GM10847 (cell line): ENCODE measurements around the gene SLC39A11.

Experiments used
- POLR2A ChIP-seq: IDR thresholded peaks from 2 replicates; pipeline ENCODE4 v1.6.1; 2011; ENCODE audit not compliant: insufficient read length; ENCODE audit errors: extremely low read depth

Gene SLC39A11

DNA sequence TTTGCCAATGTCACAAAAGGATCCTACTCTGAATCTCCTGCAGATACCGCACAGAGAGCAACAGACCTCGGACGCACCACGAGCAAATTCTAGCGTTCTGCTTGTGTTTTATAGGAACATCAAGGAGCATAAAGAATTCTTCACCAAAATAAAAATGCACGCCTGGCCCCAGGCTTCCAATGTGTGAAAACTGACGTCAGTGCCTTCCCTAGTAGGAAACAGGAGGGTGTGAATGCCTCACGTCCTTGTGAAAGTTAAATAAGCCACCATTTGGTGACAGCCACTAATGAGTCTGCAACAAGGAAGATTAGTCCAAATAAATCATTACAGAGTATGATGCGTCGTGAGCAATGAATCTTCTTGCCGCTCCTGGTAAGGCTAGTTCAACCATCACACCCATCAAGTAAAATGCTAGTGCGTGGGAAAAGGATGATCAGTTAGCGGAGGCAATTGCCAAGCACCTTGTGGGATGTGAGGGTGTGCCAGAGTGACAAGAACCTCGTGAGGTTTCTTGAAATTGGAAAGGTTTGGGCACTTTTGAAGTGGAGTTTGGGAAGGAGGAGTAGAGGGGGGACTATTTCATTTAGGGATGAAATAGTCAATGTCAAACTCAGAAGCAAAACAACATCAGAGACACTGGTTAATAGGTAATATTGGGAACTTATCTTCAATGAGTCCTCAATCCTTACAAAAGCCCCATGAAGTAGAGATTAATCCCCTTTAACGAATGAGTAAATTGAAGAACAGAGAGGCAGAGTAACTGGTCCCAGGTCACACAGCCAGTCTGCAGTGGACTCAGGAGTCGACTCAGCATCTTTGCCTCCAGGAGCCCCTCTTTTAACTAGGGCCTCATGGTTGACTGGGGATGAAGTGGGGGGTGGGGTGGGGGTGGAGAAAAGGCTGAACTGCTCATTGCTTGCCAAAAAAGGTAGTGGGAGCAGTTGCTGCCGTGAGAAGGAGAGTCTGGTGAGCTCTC lies 238.8 kb downstream of the SLC39A11 start:
- TF ChIP-seq POLR2A: no peak

- no peak for TF ChIP-seq POLR2A
Measured at GRCh38 chr17:72852277-72852938, 240.1 kb downstream of the SLC39A11 start.

DNA sequence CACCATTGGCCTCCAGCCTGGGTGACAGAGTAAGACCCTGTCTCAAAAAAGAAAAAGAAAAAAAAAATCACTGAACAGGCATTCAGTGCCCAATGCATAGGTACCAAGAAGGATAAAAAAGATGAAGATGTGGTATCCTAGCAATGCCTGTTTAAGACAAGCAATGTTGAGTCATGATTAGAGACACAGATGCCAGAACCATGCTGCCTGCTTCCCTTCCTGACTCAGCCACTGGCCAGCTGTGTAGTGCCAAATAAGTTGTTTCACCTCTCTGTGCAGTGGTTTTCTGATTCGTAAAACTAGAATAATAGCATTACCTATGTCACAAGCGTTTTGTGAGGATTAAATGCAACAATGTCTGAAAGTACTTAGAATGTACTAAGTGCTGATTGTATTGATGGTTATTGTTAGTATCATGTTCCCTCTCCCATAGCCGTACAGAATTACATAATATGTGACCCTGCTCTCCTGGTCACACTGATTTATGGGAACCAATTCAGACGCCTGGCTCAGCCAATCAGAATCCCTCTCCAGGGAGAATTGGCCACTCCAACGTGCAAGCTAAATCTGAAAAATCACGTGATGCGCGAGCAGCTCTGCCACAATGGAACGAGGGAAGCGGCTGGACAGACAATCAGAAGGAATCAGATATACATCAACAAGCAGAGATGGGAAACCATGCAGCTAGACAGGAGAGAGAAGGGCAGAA lies 241.9 kb downstream of the SLC39A11 start:
- TF ChIP-seq POLR2A: no peak

DNA sequence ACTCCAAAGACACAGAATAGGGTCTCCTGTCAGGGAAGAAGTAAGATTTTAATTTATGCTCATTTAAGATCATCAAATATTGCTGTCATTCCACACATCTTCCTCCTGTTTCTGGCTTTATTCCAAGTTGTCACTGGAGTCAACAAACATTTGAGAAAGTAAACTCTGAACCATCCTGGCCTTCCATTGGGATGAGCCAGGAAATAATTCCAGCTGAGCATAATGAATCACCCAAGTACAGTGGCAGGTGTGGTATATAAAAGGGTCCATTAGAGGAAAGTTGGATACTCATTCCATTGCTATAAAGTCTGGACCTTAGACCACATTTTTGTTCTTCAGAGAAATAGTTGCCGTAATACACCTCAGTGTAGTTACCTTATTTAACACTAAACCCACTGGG lies 246.1 kb downstream of the SLC39A11 start:
- TF ChIP-seq POLR2A: no peak

DNA sequence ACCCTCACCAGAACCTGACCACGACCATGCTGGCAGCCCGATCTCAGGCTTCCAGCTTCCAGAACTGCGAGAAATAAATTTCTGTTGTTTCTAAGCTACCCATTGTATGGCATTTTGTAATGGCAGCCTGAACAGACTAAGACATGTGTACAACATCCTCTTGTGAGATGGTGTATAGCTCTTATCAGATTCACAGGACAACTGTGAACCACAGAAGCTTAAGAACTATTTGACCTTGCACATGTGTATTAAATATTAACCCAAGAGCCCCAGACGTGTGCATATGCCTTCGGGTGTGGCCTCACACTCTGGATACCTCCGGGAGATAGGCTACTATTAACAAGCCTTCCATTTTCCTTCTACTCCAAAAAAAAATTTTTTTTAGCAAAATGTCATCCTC lies 248.9 kb downstream of the SLC39A11 start:
- no peak for TF ChIP-seq POLR2A

- no peak for TF ChIP-seq POLR2A
Measured at GRCh38 chr17:72840019-72840418, 252.5 kb downstream of the SLC39A11 start.

- TF ChIP-seq POLR2A: no peak
Measured at GRCh38 chr17:72839131-72839725, 253.3 kb downstream of the SLC39A11 start.

DNA sequence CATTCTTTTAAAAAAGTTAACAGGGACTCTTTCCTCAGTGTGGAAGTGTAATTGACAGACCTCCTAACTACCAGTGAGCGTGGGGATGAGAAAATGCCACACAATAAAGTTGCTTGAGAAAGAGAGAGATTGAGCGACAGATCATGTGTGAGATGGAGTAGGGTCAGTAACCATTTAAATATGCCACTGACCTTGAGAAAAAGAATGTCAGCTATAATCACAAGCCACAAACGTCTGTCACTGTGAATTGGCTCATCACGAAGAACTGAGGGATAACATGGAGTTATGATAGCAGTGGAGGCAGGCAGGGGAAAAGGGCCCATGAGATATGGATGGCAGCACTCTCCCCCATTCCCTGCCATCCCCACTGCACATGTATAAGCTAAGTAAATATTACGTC lies 253.9 kb downstream of the SLC39A11 start:
- TF ChIP-seq POLR2A: no peak

DNA sequence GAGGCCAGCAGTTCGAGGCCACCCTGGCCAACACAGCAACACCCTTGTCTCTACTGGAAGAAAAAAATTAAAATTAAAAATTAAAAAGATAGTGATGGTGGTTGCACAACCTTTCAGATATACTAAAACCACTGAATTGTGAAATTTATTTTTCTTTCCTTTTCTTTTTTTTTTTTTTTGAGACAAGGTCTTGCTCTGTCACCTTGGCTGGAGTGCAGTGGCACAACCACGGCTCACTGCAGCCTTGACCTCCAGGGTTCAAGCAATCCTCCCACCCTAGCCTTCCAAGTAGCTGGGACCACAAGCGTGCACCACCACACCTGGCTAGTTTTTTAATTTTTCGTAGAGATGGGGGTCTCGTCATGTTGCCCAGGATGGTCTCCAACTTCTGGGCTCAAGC lies 254.4 kb downstream of the SLC39A11 start:
- no peak for TF ChIP-seq POLR2A

GRCh38 chr17:72837335-72837734 lies 255.2 kb downstream of the SLC39A11 start:
- no peak for TF ChIP-seq POLR2A

DNA sequence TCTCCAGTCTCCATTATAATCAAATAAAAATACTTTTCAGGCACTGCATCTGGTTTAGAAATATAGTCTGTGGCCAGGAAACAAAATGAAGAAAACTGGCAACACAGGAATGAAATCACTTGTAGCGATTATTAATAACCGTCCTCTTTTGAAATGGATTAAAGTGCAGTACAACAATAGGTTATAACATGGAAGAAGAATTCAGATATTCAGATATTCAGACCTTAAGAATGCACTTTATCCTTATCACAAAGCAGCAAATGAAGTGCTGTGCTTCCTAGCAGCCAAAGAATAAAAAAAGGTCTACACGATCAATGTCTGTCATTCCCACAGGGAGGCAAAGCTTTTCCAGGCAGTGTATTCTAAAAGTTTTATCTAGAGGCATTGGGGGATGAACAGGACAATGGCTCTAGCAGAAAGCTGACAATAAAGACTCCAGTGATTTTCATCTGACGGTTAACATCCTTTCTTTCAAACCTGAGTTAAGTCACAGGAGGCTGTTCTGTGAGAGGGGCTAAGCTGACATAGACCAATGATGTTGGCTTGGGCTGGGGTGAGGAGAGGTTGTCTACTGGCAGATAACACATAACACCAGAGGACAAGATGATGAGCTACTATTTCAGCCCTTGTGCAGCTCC lies 259.2 kb downstream of the SLC39A11 start:
- no peak for TF ChIP-seq POLR2A

DNA sequence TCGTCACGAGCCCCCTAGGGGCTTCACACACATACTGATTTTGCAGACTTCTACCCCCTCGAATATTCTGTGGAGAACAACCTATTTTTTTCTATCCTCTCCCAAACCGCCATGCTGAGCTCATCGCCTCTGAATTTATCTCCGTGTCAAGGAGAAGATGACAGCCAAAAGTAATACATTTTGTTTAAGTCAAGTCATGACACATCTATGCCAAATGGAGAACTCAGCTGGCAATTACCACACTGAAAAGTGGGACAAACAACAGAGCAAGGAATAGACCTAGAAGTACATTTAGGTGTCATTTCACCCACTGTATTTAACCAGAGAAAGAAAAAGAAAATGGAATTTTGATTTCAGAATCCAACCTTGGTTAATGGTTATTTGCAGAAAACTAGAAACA lies 260.2 kb downstream of the SLC39A11 start:
- TF ChIP-seq POLR2A: no peak

DNA sequence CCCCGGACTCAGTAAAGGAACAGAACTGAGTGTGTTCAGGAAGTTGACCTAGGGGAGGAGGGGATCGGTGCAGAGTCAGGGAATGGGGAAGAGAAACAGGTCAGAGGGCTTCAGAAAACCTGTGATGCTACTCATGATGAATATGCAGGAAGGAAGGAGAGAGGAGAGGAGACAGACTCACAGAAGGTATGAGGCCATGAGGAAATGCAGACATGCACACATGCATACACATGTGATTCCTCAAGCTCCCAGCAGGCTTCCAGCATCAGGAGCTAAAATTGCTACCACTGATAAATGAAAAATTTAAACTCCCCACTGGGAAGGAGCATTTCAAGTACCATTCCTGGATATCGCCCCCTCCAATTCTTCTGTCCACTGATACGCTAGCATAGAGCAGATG lies 262.6 kb downstream of the SLC39A11 start:
- no peak for TF ChIP-seq POLR2A

GRCh38 chr17:72826602-72827001 lies 265.9 kb downstream of the SLC39A11 start:
- no peak for TF ChIP-seq POLR2A

- no peak for TF ChIP-seq POLR2A
Measured at GRCh38 chr17:72825218-72825617, 267.3 kb downstream of the SLC39A11 start.
